Amygdala (tissue), 56 donors: ENCODE measurements around the gene KIAA1671.

Experiments used
- DNase-seq, 56 donors: peaks; one replicate each; lab custom pipeline; 2025; lab: John Stamatoyannopoulos, UW

The KIAA1671 gene

DNA sequence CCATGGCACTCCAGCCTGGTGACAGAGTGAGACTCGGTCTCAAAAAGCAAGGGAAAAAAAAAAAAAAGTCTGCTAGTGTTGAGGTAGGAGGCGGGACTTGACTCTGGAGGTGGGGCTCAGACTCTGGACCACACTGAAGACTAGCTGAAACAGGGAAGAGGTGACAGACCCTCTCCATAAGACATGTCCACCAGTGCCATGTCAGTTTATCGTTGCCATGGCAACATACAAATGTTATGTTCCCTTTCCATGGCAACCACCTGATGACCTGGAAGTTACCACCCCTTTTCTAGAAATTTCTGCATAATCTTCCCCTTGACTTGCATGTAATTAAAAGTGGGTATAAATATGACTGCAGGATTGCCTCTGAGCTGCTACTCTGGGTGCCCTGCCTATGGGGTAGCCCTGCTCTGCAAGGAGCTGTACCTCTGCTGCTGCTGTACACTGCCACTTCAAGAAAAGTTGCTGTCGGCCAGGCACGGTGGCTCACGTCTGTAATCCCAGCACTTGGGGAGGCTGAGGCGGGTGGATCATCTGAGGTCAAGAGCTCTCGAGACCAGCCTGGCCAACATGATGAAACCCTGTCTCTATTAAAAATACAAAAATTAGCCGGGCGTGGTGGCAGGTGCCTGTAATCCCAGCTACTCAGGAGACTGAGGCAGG is 55.1 kb downstream of the KIAA1671 start:
- peak in 1 of 56 donors; percentile 45 for DNase-seq

DNA sequence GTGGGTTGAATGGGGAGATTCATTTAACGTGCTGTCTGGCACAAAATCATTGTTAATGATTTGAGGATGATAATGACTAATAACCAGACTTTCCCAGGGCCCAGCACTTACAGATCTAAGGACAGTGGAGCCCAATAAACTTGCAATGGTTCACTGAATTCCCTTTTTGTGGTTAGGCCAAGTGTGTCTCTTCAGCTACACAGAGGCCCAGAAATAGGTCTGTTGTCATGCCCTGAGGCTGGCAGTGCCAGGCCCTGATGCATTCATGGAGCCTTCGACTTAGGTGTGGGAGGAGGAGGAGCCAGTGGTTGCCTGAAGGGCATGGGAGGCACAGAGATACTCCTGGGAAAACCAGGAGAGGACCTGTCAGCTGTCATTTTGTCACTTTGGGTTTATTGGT is 56.1 kb downstream of the KIAA1671 start:
- DNase-seq = no peak

DNA sequence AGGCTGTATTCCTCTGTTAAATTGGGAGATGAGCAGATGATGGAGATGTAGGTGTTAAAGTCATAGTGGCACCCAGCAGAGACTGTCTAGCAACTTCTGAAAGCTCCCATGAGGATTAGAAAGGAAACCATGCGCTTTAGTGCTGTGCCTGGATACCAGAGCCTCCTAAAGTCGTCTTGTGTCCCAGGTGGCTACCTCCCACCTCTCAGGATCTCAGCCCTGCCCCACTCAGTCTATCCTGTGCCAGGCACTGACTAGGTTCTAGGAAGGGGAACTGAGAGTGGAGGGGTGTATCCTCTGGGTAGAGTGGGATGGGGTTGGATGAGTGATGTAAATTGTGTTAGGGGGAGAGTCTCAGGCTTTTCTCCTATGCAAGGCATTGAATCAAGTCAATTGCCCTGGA is 60.2 kb downstream of the KIAA1671 start:
- DNase-seq = no peak

GRCh38 chr22:25013607-25014006 is 61.1 kb downstream of the KIAA1671 start:
- no peak for DNase-seq

- DNase-seq = no peak
Observed at GRCh38 chr22:25014896-25015755, 62.6 kb downstream of the KIAA1671 start.

GRCh38 chr22:25016311-25016710 is 63.8 kb downstream of the KIAA1671 start:
- DNase-seq = no peak

DNA sequence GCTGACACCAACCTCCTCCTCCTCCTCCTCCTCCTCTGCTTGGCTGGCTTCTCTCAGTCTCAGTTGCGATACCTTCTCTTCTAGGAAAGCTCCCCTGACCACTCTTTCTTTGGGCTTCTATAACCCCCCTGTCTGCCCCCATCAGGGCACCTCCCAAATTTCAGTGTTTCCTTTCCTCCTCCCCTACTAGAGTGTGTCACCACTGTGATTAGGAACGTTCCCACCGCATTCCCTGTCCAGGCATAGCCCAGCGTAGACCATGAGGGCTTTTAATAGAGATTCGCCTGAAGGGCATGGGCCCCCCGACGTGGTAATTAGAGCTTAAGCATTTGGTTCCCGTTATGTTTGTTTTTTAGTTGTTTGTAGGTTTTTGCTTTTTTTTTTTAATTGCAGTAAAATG is 65.5 kb downstream of the KIAA1671 start:
- no peak for DNase-seq

DNA sequence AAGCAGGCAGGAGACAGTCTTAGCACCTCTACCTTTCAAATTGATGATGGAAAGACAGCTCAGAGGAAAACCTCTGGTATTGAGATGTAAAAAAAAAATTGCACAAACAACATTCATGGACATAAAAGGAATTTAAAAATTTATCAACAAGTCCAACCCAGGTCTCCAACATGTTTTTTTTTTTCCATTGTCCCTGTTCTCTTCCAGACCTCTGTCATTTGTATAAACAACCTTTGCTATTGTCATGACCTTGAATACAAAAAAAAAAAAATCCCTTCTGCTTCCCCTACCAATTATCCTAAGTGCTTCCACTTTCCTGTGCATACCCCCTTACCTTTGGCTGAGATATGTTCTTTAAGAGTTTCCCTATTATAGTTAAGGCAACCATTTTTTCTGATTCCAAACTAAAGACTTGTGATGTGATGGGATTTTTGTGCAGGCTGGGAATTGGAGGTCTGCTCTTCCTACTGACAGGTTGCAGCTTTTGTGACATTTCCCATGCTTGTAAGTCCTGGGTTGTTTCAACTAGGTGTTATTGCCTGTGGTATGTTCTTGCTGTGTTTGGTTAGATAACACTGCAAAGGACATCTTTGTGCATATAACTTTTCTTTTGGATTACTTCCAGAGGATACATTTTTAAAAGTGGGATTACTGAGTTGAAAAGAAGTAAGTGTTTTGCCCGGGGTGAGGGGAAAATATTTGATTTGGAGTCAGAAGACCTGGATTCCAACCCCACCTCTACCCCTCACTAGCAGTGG is 67.1 kb downstream of the KIAA1671 start:
- no peak for DNase-seq

DNA sequence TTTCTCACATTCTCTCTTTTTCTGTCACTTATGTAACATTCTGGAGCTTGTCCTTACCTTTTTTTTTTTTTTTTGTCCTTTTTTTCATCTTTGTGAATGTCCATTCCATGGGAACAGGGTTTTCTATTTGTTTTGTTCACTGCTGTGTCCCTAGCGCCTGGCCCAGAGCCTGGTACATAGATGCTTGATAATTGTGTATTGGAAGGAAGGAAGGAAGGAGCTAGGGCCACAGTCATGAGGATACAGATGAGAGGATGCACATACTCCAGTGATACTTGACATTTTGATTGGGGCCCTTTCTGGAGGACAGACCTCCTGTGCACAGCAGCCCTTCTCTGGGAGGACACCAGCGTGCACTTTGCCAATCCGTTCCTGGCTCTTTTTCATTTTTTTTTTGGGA is 68.9 kb downstream of the KIAA1671 start:
- DNase-seq = peak in 2 of 56 donors; percentile 13 to 14

GRCh38 chr22:25021976-25022711 is 69.6 kb downstream of the KIAA1671 start:
- DNase-seq = no peak

DNA sequence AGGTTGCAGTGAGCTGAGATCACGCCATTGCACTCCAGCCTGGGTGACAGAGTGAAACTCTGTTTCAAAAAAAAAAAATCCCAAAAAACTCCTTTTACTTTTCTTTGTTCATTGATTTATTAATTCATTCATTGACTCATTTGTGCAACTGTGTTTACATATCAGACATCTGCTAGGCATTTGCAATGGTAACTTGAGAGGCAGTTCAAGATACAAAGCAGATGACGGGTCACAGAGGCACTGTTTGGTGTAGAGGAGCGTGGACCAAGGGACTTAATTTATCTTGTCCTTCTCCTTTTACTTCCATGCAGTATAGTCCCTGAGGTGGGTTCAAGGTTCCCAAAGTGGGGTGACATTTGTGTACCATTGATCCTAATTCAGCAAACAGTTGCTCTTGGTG is 71.4 kb downstream of the KIAA1671 start:
- DNase-seq = no peak

DNA sequence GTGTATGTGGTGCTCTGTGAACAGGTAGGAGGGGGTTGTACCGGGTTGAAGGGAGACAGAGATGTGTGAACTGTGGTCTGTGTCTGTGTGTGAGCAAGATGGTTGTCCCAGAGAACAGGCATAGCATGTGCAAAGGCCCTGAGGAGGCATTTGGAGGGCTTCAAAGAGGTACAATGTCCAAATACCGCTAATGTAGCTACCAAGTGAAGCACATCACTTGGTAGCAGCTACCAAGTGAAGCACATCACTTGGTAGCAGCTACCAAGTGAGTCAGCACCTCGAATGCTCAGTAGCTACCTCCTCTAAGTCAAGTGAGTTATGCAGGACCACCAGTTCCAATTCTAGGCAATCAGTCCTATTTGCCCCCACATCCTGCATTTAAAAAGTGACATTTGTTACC is 72.4 kb downstream of the KIAA1671 start:
- DNase-seq = no peak

GRCh38 chr22:25025491-25026400 is 73.2 kb downstream of the KIAA1671 start:
- DNase-seq = peak in 9 of 56 donors; percentile 5 to 55 (median 23)

DNA sequence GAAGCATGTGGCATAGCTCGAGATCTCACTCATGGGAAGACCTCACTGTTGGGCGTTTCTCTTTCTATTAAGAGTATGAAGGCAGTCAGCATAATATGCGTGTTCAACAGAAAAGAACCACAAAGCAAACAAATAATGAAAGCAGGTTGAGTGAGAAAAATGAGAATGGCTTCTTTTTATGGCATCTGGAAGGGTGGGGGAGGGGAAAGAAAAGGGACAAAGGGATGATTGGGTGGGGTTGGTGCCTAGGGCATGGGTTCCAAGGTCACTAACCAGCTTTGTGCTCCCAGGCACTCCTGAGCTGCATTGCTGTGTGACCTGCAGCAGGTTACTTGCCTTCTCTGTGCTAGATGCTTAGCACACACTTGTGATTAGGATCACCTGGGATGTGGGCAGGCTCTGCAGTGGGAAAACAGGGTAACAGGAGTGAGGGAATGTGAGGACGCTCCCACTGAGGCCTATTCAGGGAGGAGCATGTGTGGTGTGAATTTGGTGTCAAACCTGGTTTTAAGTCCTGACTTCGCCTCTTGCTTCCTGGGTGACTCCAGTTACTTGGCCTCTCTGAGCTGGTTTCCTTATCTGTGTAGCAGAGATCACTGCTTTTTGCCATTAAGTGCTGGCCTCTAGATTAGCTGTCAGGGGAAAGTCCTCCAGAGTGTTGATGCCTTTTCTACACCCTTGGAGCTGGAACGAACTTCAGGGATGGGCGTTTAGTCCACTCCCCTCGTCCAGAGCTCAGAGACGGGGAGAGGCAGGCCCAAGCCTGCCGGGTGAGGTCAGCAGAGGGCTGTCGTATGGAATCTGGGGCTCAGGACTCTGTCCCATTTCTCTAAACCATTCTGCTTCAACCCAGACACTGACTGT is 74.8 kb downstream of the KIAA1671 start:
- DNase-seq = no peak

GRCh38 chr22:25027959-25028840 is 75.7 kb downstream of the KIAA1671 start:
- DNase-seq = peak in 4 of 56 donors; percentile 8 to 28 (median 23)

- no peak for DNase-seq
Observed at GRCh38 chr22:25028841-25029141, 76.3 kb downstream of the KIAA1671 start.

DNA sequence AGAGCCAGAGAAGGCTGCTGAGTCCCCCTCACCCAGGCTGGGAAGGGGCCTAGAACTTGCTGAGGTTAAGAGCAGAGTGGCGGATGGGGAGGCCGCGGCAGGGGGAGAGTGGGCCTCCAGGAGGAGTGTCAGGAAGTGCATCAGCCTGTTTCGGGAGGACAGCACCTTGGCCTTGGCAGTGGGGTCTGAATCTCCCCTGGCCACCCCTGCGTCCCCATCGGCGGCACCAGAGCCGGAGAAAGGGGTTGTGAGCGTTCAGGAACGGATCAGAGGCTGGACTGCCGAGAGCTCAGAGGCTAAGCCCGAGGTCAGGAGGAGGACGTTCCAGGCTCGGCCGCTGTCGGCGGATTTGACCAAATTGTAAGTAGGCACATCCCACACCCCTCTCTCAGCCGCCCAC is 76.7 kb downstream of the KIAA1671 start:
- no peak for DNase-seq

- peak in 12 of 56 donors; percentile 14 to 52 (median 36) for DNase-seq
Observed at GRCh38 chr22:25030636-25031035, 78.1 kb downstream of the KIAA1671 start.
